Measurements from ENCODE around the gene PLA2G5.

The PLA2G5 gene

GRCh38 chr1:20137604-20138003 is 67.6 kb downstream of the PLA2G5 start:
- TF ChIP-seq, protein P1, sequence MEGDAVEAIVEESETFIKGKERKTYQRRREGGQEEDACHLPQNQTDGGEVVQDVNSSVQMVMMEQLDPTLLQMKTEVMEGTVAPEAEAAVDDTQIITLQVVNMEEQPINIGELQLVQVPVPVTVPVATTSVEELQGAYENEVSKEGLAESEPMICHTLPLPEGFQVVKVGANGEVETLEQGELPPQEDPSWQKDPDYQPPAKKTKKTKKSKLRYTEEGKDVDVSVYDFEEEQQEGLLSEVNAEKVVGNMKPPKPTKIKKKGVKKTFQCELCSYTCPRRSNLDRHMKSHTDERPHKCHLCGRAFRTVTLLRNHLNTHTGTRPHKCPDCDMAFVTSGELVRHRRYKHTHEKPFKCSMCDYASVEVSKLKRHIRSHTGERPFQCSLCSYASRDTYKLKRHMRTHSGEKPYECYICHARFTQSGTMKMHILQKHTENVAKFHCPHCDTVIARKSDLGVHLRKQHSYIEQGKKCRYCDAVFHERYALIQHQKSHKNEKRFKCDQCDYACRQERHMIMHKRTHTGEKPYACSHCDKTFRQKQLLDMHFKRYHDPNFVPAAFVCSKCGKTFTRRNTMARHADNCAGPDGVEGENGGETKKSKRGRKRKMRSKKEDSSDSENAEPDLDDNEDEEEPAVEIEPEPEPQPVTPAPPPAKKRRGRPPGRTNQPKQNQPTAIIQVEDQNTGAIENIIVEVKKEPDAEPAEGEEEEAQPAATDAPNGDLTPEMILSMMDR (IDR thresholded peaks at IDR 0.05; ENCODE audit: low read depth, low read length): no peak

GRCh38 chr1:20138346-20138745 is 68.4 kb downstream of the PLA2G5 start:
- H3K4me3 ChIP-seq (ENCODE audit: low read depth, low read length): no peak overlapping the region
- TF ChIP-seq, protein P1 (IDR thresholded peaks at IDR 0.05; ENCODE audit: low read depth, low read length): no peak

More at GRCh38 chr1:20137604-20138003, 67.6 kb downstream of the PLA2G5 start:
- H3K4me3 ChIP-seq (ENCODE audit: low read depth, low read length): no peak overlapping the region

DNA sequence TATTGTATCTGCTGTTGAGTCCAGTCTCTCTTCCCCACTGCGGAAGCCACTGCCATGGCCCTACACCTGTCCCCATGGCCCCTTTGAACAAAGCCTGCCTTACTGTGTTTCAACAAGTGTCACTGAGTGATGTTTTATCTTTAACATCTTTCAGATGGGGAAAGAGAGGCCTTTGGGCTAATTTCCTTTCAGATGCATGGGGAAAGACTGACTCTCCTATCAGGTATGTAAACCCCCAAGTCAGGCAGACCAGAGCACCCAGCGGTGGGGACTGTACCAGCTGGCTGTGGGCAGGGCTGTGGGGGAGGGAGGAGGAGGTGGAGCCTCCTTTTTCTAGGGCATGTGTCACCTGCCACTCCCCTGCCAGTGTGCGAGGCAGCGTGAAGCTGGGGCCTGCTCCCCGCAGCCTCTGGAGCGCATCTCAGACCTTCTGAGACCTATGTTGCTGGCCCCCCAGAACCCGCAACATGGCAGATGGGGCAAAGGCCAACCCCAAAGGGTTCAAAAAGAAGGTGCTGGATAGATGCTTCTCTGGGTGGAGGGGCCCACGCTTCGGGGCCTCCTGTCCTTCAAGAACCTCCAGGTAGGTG is 69.1 kb downstream of the PLA2G5 start, which contains the start of gene PLA2G2F:
PLA2G2F (plus strand) TSS at position 363 of the 590 bp plus-strand sequence; CDS start at position 468, 105 bp downstream.
- TF ChIP-seq, protein P1 (IDR thresholded peaks at IDR 0.05; ENCODE audit: low read depth, low read length): no peak
- H3K4me3 ChIP-seq (ENCODE audit: low read depth, low read length): no peak within 1 kb of the TSS

DNA sequence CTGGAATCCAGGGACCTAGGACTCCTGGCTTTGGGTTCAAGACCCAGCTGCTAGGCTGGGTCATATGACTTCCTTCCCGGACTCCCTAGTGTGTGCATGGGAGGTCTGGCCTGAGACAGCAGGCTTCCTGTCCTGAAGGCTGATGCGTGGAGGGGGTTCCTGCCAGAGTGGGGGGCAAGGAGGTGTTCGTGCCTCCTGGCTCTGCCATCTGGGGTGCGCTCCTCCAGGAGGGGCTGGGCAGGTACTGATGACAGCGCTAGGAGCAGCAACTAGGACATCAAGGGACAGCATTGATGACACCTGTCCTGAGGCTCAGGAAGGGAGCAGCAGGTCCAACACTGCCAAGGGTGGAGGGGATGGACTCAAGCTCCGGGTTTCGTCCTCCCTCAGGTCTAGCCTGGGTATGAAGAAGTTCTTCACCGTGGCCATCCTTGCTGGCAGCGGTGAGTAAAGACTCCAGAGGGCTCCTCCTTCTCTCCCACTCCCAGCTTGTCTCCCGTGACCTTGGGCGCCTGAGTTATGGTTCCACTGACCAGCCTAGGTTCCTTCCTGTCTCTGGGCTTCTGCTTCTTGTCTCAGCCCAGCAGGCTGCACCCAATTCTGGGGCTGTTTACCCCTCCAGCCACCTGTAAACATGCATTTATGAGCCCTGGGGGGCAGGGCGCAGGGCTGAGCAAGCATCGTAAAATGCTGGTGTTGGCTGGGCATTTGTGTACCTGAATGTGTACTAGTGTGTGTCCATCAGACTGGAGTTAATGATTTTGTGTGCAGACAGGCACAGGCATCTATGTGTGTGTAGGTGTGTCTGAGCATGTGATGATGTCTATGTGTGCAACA is 70.0 kb downstream of the PLA2G5 start:
- TF ChIP-seq, protein P1 (IDR thresholded peaks at IDR 0.05; ENCODE audit: low read depth, low read length): no peak
- no peak overlapping the region for H3K4me3 ChIP-seq (ENCODE audit: low read depth, low read length)

GRCh38 chr1:20141001-20141400 is 71.0 kb downstream of the PLA2G5 start:
- TF ChIP-seq, protein P1 (IDR thresholded peaks at IDR 0.05; ENCODE audit: low read depth, low read length): no peak
- no peak overlapping the region for H3K4me3 ChIP-seq (ENCODE audit: low read depth, low read length)

GRCh38 chr1:20141466-20141865 is 71.5 kb downstream of the PLA2G5 start:
- no peak overlapping the region for H3K4me3 ChIP-seq (ENCODE audit: low read depth, low read length)
- TF ChIP-seq, protein P1 (IDR thresholded peaks at IDR 0.05; ENCODE audit: low read depth, low read length): no peak
